ENCODE measurements around the gene PRKAR1A.

DNA sequence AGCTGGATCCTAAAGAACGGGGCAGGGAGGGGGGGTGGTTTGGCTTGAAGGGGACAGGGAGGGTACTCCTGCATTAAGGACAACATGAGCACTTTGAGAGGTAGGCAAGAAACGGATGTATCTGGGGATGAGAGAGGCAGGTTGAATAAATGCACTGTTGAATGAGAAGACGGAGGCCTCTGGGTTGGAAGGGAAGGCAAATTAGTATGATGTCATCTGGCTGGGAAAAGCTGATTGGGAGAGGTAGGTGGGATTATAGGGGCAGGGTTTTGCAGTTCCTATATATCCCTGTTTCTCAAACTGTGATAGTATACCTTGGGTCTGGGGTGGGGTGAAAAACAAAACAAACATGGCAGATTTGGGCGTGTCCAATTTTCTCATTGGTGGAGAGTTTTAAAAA, 44.3 kb downstream of the PRKAR1A start:
- TF ChIP-seq POLR2A (IDR thresholded peaks at IDR 0.05) = no peak
- TF ChIP-seq CTCF (IDR thresholded peaks at IDR 0.05) = no peak
